ENCODE measurements around the gene TLCD1. TPM values are rescaled to one million over a fixed set of nuclear protein-coding genes. Genes with fewer than 3 reads are reported as not detected.
"Not testable (repeated sequence)": the region's sequence is repeated elsewhere in the genome, so short reads cannot be mapped to it uniquely, and the experiment has no call there.

TLCD1 gene
- total RNA-seq, 1 experiment from 2014 or later: 44.9 TPM

DNA sequence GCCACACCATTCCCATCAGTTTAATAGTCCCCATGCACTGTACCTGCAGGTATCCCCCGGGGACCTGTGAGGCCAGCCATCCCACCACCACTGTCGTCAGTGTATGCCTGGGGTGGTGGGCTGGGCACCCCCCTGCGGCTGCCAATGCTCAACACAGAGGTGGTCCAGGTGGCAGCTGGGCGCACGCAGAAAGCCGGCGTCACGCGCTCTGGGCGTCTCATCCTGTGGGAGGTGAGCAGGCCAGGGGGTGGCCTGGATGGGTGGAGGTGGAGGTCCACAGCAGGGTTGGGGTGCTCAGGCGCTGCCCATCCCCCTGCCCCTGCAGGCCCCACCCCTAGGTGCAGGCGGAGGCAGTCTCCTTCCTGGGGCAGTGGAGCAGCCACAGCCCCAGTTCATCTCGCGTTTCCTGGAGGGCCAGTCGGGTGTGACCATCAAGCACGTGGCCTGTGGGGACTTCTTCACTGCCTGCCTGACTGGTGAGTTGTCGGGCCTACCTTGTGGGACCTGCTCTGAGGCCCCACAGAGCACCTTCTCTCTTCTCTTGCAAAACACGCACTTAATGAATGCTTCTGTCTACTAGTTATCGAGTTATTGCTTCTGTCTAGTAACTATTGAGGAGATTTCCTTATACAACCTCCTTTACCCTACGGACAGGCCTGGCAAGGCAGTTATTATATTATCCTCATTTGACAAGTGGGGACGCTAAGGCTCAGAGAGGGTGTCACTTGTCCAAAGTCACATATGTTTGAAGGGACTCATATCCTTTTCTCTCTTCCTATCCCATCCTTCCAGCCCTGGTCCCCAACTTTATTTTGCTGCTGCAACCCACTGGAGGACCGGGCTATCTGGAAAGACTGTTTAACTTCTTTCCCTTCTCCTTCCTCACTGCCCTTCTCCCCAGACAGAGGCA, 12.0 kb upstream of the TLCD1 start:
- no peaks in the 10 kb centered on the region for H3K27me3 Mint-ChIP-seq (ENCODE audit: unreplicated experiment)
- H3K9me3 Mint-ChIP-seq (ENCODE audit: low read depth, unreplicated experiment): no peaks in the 10 kb centered on the region
- H3K4me3 Mint-ChIP-seq (ENCODE audit: low read depth, unreplicated experiment): no peak overlapping the region
- H3K27ac Mint-ChIP-seq (ENCODE audit: unreplicated experiment): no peak overlapping the region
- no TSS peak for BruUV-seq (replicated peaks)
- no peak for DNase-seq
- CTCF ChIA-PET: interaction anchor here (0.6 kb wide), 1 partner anchor 149 kb away, joined by 9 read pairs; no protein-coding TSS in a partner anchor
- TF ChIP-seq, protein P1, sequence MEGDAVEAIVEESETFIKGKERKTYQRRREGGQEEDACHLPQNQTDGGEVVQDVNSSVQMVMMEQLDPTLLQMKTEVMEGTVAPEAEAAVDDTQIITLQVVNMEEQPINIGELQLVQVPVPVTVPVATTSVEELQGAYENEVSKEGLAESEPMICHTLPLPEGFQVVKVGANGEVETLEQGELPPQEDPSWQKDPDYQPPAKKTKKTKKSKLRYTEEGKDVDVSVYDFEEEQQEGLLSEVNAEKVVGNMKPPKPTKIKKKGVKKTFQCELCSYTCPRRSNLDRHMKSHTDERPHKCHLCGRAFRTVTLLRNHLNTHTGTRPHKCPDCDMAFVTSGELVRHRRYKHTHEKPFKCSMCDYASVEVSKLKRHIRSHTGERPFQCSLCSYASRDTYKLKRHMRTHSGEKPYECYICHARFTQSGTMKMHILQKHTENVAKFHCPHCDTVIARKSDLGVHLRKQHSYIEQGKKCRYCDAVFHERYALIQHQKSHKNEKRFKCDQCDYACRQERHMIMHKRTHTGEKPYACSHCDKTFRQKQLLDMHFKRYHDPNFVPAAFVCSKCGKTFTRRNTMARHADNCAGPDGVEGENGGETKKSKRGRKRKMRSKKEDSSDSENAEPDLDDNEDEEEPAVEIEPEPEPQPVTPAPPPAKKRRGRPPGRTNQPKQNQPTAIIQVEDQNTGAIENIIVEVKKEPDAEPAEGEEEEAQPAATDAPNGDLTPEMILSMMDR (IDR thresholded peaks at IDR 0.05; ENCODE audit: unreplicated experiment): no peak
- H3K36me3 Mint-ChIP-seq (ENCODE audit: insufficient read depth, unreplicated experiment): peaks cover 30% of the 10 kb centered on the region
- peaks cover 23% of the 10 kb centered on the region for H3K4me1 Mint-ChIP-seq (ENCODE audit: low read depth, unreplicated experiment)
- intact Hi-C loops (cut with micrococcal nuclease; ENCODE audit: unreplicated experiment): no loop called here

DNA sequence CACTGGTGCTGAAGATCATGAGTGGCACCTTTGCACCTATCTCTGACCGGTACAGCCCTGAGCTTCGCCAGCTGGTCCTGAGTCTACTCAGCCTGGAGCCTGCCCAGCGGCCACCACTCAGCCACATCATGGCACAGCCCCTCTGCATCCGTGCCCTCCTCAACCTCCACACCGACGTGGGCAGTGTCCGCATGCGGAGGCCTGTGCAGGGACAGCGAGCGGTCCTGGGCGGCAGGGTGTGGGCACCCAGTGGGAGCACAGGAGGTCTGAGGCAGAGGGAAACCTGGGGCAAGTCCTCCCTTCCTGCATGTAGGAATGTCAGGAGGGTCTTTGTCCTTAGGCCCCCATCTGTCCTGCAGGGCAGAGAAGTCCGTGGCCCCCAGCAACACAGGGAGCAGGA, 11.3 kb upstream of the TLCD1 start:
- BruUV-seq (replicated peaks): no TSS peak

DNA sequence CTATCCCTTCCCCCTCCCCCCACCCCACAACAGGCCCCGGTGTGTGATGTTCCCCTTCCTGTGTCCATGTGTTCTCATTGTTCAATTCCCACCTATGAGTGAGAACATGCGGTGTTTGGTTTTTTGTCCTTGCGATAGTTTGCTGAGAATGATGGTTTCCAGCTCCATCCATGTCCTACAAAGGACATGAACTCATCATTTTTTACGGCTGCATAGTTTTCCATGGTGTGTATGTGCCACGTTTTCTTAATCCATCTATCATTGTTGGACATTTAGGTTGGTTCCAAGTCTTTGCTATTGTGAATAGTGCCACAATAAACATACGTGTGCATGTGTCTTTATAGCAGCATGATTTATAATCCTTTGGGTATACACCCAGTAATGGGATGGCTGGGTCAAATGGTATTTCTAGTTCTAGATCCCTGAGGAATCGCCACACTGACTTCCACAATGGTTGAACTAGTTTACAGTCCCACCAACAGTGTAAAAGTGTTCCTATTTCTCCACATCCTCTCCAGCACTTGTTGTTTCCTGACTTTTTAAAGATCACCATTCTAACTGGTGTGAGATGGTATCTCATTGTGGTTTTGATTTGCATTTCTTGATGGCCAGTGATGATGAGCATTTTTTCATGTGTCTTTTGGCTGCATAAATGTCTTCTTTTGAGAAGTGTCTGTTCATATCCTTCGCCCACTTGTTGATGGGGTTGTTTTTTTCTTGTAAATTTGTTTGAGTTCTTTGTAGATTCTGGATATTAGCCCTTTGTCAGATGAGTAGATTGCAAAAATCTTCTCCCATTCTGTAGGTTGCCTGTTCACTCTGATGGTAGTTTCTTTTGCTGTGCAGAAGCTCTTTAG, 10.1 kb upstream of the TLCD1 start:
- BruUV-seq (replicated peaks); H3K27me3 Mint-ChIP-seq (ENCODE audit: unreplicated experiment); H3K9me3 Mint-ChIP-seq (ENCODE audit: low read depth, unreplicated experiment); intact Hi-C loops (cut with micrococcal nuclease; ENCODE audit: unreplicated experiment); DNase-seq; H3K4me3 Mint-ChIP-seq (ENCODE audit: low read depth, unreplicated experiment); H3K27ac Mint-ChIP-seq (ENCODE audit: unreplicated experiment): not testable (repeated sequence)
- peaks cover 14% of the 10 kb centered on the region for H3K36me3 Mint-ChIP-seq (ENCODE audit: insufficient read depth, unreplicated experiment)
- peaks cover 16% of the 10 kb centered on the region for H3K4me1 Mint-ChIP-seq (ENCODE audit: low read depth, unreplicated experiment)
- CTCF ChIA-PET: interaction anchor here (0.5 kb wide), 1 partner anchor 10 kb away, joined by 6 read pairs; no protein-coding TSS in a partner anchor

More for the DNA sequence above, 11.3 kb upstream of the TLCD1 start:
- CTCF ChIA-PET: no interaction called here
- Mint-ChIP-seq H3K4me1 (ENCODE audit: low read depth, unreplicated experiment) (peaks cover 21% of the 10 kb centered on the region), H3K9me3 (ENCODE audit: low read depth, unreplicated experiment) (no peaks in the 10 kb centered on the region), H3K27ac (ENCODE audit: unreplicated experiment) (no peak overlapping the region), H3K36me3 (ENCODE audit: insufficient read depth, unreplicated experiment) (peaks cover 23% of the 10 kb centered on the region), H3K4me3 (ENCODE audit: low read depth, unreplicated experiment) (no peak overlapping the region), H3K27me3 (ENCODE audit: unreplicated experiment) (no peaks in the 10 kb centered on the region)
- DNase-seq: no peak
- intact Hi-C loops (cut with micrococcal nuclease; ENCODE audit: unreplicated experiment): no loop called here
- TF ChIP-seq, protein P1 (IDR thresholded peaks at IDR 0.05; ENCODE audit: unreplicated experiment): no peak

DNA sequence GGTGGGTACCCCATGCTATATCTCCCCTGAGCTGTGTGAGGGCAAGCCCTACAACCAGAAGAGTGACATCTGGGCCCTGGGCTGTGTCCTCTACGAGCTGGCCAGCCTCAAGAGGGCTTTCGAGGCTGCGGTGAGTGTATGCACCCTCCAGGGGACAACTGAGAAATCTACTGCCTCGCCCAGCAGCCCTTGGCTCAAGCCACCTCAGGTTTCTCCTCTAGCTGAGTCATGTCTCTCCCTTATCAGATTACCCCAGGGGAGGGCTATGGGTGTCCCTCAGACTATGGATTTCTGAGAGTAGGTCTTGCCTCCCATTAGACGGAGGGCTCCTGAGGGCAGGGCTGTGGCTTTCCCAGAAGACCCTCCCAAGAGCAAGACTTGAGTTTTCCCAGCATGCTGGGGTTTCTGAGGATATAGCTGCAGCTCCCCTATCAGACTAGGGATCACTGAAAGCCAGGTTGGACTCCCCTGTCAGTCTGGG, 9.2 kb upstream of the TLCD1 start:
- CTCF ChIA-PET: interaction anchor here (0.5 to 0.8 kb wide), 3 partner anchors 11 to 373 kb away, joined by 3 to 6 read pairs (median 4); no protein-coding TSS in a partner anchor

More for the DNA sequence above, 9.2 kb upstream of the TLCD1 start:
- H3K4me3 Mint-ChIP-seq (ENCODE audit: low read depth, unreplicated experiment): no peak overlapping the region
- H3K4me1 Mint-ChIP-seq (ENCODE audit: low read depth, unreplicated experiment): peaks cover 16% of the 10 kb centered on the region
- BruUV-seq (replicated peaks): no TSS peak
- intact Hi-C loops (cut with micrococcal nuclease; ENCODE audit: unreplicated experiment): no loop called here
- peaks cover 14% of the 10 kb centered on the region for H3K36me3 Mint-ChIP-seq (ENCODE audit: insufficient read depth, unreplicated experiment)
- H3K27ac Mint-ChIP-seq (ENCODE audit: unreplicated experiment): no peak overlapping the region
- TF ChIP-seq, protein P1 (IDR thresholded peaks at IDR 0.05; ENCODE audit: unreplicated experiment): no peak
- H3K9me3 Mint-ChIP-seq (ENCODE audit: low read depth, unreplicated experiment): no peaks in the 10 kb centered on the region
- no peaks in the 10 kb centered on the region for H3K27me3 Mint-ChIP-seq (ENCODE audit: unreplicated experiment)
- DNase-seq: peak; percentile 51

All from Calu3 (cell line).